ENCODE results near the gene CRYBG1. TPM values are rescaled to one million over a fixed set of nuclear protein-coding genes. Genes with fewer than 3 reads are reported as not detected.

The CRYBG1 gene
- total RNA-seq, 1 experiment from 2014 or later = 5.7 TPM

- no peaks in the 10 kb centered on the region for H4K20me1 ChIP-seq (ENCODE audit: control insufficient read depth, insufficient read depth, insufficient read length)
- H3K79me2 ChIP-seq (ENCODE audit: insufficient read depth, low read length) = no peaks in the 10 kb centered on the region
- no peak overlapping the region for H3K14ac ChIP-seq (ENCODE audit: insufficient read depth, low read length)
- DNase-seq = no peak
- H3K18ac ChIP-seq (ENCODE audit: insufficient read length, low read depth, low read length) = no peak overlapping the region
- Mint-ChIP-seq H3K9me3 (no peaks in the 10 kb centered on the region; a peak in 1 of 5 replicates), H3K27me3 (ENCODE audit: low read depth) (no peaks in the 10 kb centered on the region), H3K27ac (peak overlapping the region; percentile 31 to 59 (median 34); a peak in 4 of 7 replicates), H3K4me1 (peaks cover 9 to 12% of the 10 kb centered on the region in 2 experiments), H3K4me3 (no peak overlapping the region), H3K36me3 (ENCODE audit: insufficient read depth in 1 of 3, low read depth in 3 of 3) (peaks cover 0 to 3% (median 1%) of the 10 kb centered on the region in 3 experiments; a peak in 3 of 7 replicates)
- H2BK5ac ChIP-seq (ENCODE audit: insufficient read length, low read length) = no peak overlapping the region
- no peaks in the 10 kb centered on the region for H3K79me1 ChIP-seq (ENCODE audit: insufficient read depth, low read depth, low read length, poor library complexity, severe bottlenecking)
- H2BK20ac ChIP-seq (ENCODE audit: low read depth, low read length, poor library complexity, severe bottlenecking) = no peak overlapping the region
- no peak overlapping the region for H2AFZ ChIP-seq (ENCODE audit: low read length)
- no peak overlapping the region for H3K4ac ChIP-seq (ENCODE audit: low read depth, low read length)
- no peak overlapping the region for H2BK15ac ChIP-seq (ENCODE audit: low read depth, low read length)
- H4K91ac ChIP-seq (ENCODE audit: insufficient read length, low read depth, low read length) = no peak overlapping the region
- no peak overlapping the region for H3K56ac ChIP-seq (ENCODE audit: insufficient read length, low read depth, low read length)
- TF ChIP-seq, protein P1, sequence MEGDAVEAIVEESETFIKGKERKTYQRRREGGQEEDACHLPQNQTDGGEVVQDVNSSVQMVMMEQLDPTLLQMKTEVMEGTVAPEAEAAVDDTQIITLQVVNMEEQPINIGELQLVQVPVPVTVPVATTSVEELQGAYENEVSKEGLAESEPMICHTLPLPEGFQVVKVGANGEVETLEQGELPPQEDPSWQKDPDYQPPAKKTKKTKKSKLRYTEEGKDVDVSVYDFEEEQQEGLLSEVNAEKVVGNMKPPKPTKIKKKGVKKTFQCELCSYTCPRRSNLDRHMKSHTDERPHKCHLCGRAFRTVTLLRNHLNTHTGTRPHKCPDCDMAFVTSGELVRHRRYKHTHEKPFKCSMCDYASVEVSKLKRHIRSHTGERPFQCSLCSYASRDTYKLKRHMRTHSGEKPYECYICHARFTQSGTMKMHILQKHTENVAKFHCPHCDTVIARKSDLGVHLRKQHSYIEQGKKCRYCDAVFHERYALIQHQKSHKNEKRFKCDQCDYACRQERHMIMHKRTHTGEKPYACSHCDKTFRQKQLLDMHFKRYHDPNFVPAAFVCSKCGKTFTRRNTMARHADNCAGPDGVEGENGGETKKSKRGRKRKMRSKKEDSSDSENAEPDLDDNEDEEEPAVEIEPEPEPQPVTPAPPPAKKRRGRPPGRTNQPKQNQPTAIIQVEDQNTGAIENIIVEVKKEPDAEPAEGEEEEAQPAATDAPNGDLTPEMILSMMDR (conservative IDR thresholded peaks at IDR 0.05) = no peak
- WGBS (ENCODE audit: extremely low coverage, insufficient read length, low lambda C conversion rate) = no CpG with 5 or more reads among the region's 4 CpGs
- H2BK12ac ChIP-seq (ENCODE audit: insufficient read length, low read depth, low read length) = no peak overlapping the region
- H3K9me3 ChIP-seq (ENCODE audit: control insufficient read depth, low read depth, low read length) = no peaks in the 10 kb centered on the region
- H3K9ac ChIP-seq (ENCODE audit: extremely low read depth, insufficient read length, low read length) = no peak overlapping the region
- H3K27me3 ChIP-seq (ENCODE audit: insufficient read depth, low read length) = no peaks in the 10 kb centered on the region
- no peak overlapping the region for H3K27ac ChIP-seq (ENCODE audit: insufficient read length, low read depth, low read length)
- no peak overlapping the region for H3K4me2 ChIP-seq (ENCODE audit: insufficient read depth, insufficient read length, low read length)
- H3K23ac ChIP-seq (ENCODE audit: insufficient read length, low read depth, low read length) = no peak overlapping the region
- no peak overlapping the region for H2BK120ac ChIP-seq (ENCODE audit: low read depth, low read length, poor library complexity, severe bottlenecking)
- H4K5ac ChIP-seq (ENCODE audit: insufficient read length, low read depth, low read length) = no peak overlapping the region
- H2AK5ac ChIP-seq (ENCODE audit: insufficient read length, low read length) = no peak overlapping the region
- peaks cover 3% of the 10 kb centered on the region; the same call in 1 of the 2 replicates for H3K4me1 ChIP-seq (ENCODE audit: insufficient read depth, low read length)
- H4K8ac ChIP-seq (replicated peaks; ENCODE audit: insufficient read length, low read depth, low read length) = no peak overlapping the region
- no peak overlapping the region for H3T11ph ChIP-seq (ENCODE audit: low read length)
- H3K23me2 ChIP-seq (ENCODE audit: insufficient read length, low read depth, low read length, poor library complexity, severe bottlenecking) = no peaks in the 10 kb centered on the region
These were observed 204.0 kb downstream of the CRYBG1 start for GRCh38 chr6:106564476-106564875.
